ENCODE data around the gene AP1S1. TPM values are rescaled to one million over a fixed set of nuclear protein-coding genes. Genes with fewer than 3 reads are reported as not detected.
A peak's percentile ranks its signal among the peaks of the same experiment; 100 is the strongest.

The AP1S1 gene
- total and polyA plus RNA-seq, 2 donors (not counting 3 experiments of a cell fraction or from before 2014, with no cell fraction given), result 93.3 to 106 TPM

DNA sequence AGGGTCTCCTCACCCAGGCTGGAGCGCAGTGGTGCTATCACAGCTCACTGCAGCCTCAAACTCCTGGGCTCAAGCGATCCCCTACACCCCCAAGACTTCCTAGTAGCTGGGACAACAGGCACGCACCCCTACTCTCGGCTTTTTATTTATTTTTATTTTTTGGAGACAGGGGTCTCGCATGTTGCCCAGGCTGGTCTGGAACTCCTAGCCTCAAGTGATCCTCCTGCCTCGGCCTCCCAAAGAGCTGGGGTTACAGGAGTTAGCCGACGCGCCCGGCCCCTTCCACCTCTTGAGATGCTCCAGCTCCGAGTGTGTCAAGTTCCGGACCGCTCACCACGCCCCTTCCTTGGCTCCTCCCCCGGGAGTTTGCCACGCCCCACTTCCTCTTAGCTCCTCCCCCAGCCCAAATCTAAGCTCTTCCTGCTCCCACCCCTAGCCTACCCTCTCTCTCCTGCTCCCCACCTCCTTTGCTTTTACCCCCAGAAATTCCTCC is 19.5 kb downstream of the AP1S1 start:
- TF ChIP-seq, protein P1, sequence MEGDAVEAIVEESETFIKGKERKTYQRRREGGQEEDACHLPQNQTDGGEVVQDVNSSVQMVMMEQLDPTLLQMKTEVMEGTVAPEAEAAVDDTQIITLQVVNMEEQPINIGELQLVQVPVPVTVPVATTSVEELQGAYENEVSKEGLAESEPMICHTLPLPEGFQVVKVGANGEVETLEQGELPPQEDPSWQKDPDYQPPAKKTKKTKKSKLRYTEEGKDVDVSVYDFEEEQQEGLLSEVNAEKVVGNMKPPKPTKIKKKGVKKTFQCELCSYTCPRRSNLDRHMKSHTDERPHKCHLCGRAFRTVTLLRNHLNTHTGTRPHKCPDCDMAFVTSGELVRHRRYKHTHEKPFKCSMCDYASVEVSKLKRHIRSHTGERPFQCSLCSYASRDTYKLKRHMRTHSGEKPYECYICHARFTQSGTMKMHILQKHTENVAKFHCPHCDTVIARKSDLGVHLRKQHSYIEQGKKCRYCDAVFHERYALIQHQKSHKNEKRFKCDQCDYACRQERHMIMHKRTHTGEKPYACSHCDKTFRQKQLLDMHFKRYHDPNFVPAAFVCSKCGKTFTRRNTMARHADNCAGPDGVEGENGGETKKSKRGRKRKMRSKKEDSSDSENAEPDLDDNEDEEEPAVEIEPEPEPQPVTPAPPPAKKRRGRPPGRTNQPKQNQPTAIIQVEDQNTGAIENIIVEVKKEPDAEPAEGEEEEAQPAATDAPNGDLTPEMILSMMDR (IDR thresholded peaks at IDR 0.05; ENCODE audit: extremely low read depth in 1 of 2, insufficient read depth in 1 of 2, low read depth in 1 of 2, low read length in 2 of 2), result no peak
- TF ChIP-seq GATA2 (IDR thresholded peaks at IDR 0.05; ENCODE audit: insufficient read depth, insufficient read length, low read depth, low read length) (no peak), MYC (IDR thresholded peaks at IDR 0.05; ENCODE audit: low read depth, low read length) (no peak), POLR2A (IDR thresholded peaks at IDR 0.05; ENCODE audit: low read depth, low read length) (no peak), JUN (IDR thresholded peaks at IDR 0.05; ENCODE audit: borderline replicate concordance, insufficient read depth, insufficient read length, low read depth) (no peak), POLR2AphosphoS5 (IDR thresholded peaks at IDR 0.05; ENCODE audit: insufficient read depth, low read depth, low read length) (no peak), EZH2 (IDR thresholded peaks at IDR 0.05; ENCODE audit: borderline replicate concordance, low read depth, low read length, severe bottlenecking) (no peak)
- TF ChIP-seq, protein P2, sequence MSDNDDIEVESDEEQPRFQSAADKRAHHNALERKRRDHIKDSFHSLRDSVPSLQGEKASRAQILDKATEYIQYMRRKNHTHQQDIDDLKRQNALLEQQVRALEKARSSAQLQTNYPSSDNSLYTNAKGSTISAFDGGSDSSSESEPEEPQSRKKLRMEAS (IDR thresholded peaks at IDR 0.05; ENCODE audit: insufficient read depth, insufficient read length), result no peak
- Histone ChIP-seq H3K4me1 (ENCODE audit: control insufficient read depth, extremely low read depth, insufficient read depth, low read length) (no peaks in the 10 kb centered on the region), H3K4me2 (ENCODE audit: insufficient read depth, low read length) (no peak overlapping the region), H2AFZ (ENCODE audit: low read depth, low read length) (no peak overlapping the region), H4K20me1 (replicated peaks; ENCODE audit: control insufficient read depth, extremely low read depth, insufficient read depth, low read length) (no peaks in the 10 kb centered on the region), H3K9ac (replicated peaks; ENCODE audit: extremely low read depth, insufficient read depth, low read length) (no peak overlapping the region), H3K79me2 (ENCODE audit: control insufficient read depth, insufficient read depth, low read length) (no peaks in the 10 kb centered on the region), H3K4me3 (replicated peaks in 1 of 3; ENCODE audit: insufficient read depth in 1 of 3, low read depth in 1 of 3, low read length in 3 of 3) (no peak overlapping the region), H3K9me1 (replicated peaks; ENCODE audit: control insufficient read depth, extremely low read depth, insufficient read depth, low read length) (no peaks in the 10 kb centered on the region), H3K9me3 (replicated peaks; ENCODE audit: control insufficient read depth, insufficient read depth, low read length) (no peaks in the 10 kb centered on the region), H3K36me3 (ENCODE audit: control insufficient read depth in 2 of 2, extremely low read depth in 1 of 2, insufficient read depth in 2 of 2, low read length in 2 of 2) (no peaks in the 10 kb centered on the region), H3K27ac (ENCODE audit: insufficient read depth, low read depth, low read length) (no peak overlapping the region), H3K27me3 (ENCODE audit: control insufficient read depth in 2 of 2, insufficient read depth in 2 of 2, low read length in 2 of 2) (peaks cover 80 to 83% of the 10 kb centered on the region in 2 experiments)
- DNase-seq (ENCODE audit: low read depth, low spot score) (peak; percentile 26), FAIRE-seq (no peak)
- CTCF ChIA-PET, result interaction anchor here (0.5 to 6.3 kb wide), 5 partner anchors 9 to 109 kb away, joined by 3 to 39 read pairs (median 10); no protein-coding TSS in a partner anchor
- dilution Hi-C loops (cut with MboI; ENCODE audit: extremely low pct_ligation_motif_present, low sequenced_read_pairs), result no loop called here
- intact Hi-C loops (cut with micrococcal nuclease), result loop anchor here (10.0 kb wide), 1 partner anchor 561 kb away; no protein-coding TSS in a partner anchor
- no TSS peak for BruUV-seq (replicated peaks)
- POLR2A ChIA-PET, result no interaction called here

Data from endothelial cell of umbilical vein (primary cell).